Measurements from ENCODE around the gene KRT78. TPM values are rescaled to one million over a fixed set of nuclear protein-coding genes. Genes with fewer than 3 reads are reported as not detected.

Gene KRT78
- total and polyA plus RNA-seq, 5 donors from 2014 or later, result not detected

DNA sequence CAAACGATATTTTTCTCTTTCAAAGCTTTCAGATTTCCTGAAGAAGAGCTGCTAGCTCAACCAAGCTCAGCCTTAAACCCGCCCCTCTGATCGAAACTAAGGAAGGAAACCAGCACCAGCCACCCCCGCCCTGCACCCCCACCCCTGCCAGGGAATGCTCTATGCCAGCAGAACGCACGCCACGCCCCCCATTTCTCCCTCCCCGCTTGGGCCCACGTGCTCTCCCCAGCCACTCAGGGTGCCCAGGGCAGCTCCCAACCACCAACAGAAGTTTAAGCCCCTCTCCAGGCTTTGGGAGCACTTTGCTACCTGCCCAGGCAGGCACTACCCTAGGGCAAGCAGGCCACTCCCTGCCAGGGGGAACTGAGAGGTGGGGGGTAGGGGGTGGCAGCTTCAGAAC is 18.8 kb upstream of the KRT78 start:
- no peaks in the 10 kb centered on the region for H3K4me1 ChIP-seq (ENCODE audit: control insufficient read depth, insufficient read depth, low read length, poor library complexity, severe bottlenecking)
- H3K4me3 ChIP-seq (ENCODE audit: low read depth, low read length), result no peak overlapping the region
- H3K9me3 Mint-ChIP-seq, result no peaks in the 10 kb centered on the region
- H3K36me3 ChIP-seq (ENCODE audit: control insufficient read depth, insufficient read depth, low read length), result no peaks in the 10 kb centered on the region
- peak overlapping the region in 2 of 3 donors; percentile 62 to 75 for H3K27ac Mint-ChIP-seq
- DNase-seq (no peak), ATAC-seq (ENCODE audit: low read depth in 2 of 2) (no peak)
- no peaks in the 10 kb centered on the region for H3K9me3 ChIP-seq (ENCODE audit: control insufficient read depth in 2 of 2, low read length in 2 of 2)
- no peaks in the 10 kb centered on the region for H3K36me3 Mint-ChIP-seq
- no peaks in the 10 kb centered on the region for H3K27me3 ChIP-seq (ENCODE audit: control insufficient read depth, insufficient read depth, low read length)
- H3K27ac ChIP-seq (ENCODE audit: insufficient read depth, low read length, poor library complexity, severe bottlenecking), result no peak overlapping the region
- H3K4me3 Mint-ChIP-seq, result no peak overlapping the region
- H3K27me3 Mint-ChIP-seq, result peaks cover 7% of the 10 kb centered on the region
- H3K4me1 Mint-ChIP-seq, result peaks cover 0 to 16% (median 4%) of the 10 kb centered on the region in 4 donors

DNA sequence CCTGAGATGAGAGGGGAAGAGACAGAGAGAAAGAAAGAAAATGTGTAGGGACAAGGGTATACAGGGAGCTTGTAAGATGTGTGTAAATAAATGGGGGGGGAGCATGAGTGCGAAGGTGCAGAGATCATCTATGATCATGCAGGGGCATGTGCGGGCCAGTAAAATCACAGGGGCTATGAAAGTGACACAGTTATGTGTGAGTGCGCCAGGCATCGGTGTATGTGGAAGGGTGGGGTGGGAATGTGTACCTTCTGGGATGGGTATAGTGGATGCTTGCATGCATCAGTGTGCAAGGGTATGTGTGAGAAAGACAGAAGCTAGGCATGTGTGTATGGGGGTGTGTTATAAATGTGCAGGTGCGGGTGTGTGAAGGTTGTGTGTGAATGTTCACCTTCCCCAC is 18.4 kb upstream of the KRT78 start:
- Mint-ChIP-seq H3K4me3 (no peak overlapping the region), H3K36me3 (no peaks in the 10 kb centered on the region), H3K27ac (peak overlapping the region in 2 of 3 donors; percentile 62 to 75), H3K27me3 (peaks cover 7% of the 10 kb centered on the region), H3K4me1 (peaks cover 0 to 16% (median 4%) of the 10 kb centered on the region in 4 donors), H3K9me3 (no peaks in the 10 kb centered on the region)
- Histone ChIP-seq H3K27ac (ENCODE audit: insufficient read depth, low read length, poor library complexity, severe bottlenecking) (no peak overlapping the region), H3K4me3 (ENCODE audit: low read depth, low read length) (no peak overlapping the region), H3K4me1 (ENCODE audit: control insufficient read depth, insufficient read depth, low read length, poor library complexity, severe bottlenecking) (no peaks in the 10 kb centered on the region), H3K27me3 (ENCODE audit: control insufficient read depth, insufficient read depth, low read length) (no peaks in the 10 kb centered on the region), H3K9me3 (ENCODE audit: control insufficient read depth in 2 of 2, low read length in 2 of 2) (no peaks in the 10 kb centered on the region), H3K36me3 (ENCODE audit: control insufficient read depth, insufficient read depth, low read length) (no peaks in the 10 kb centered on the region)
- no peak for ATAC-seq (ENCODE audit: low read depth in 2 of 2)
- no peak for DNase-seq

DNA sequence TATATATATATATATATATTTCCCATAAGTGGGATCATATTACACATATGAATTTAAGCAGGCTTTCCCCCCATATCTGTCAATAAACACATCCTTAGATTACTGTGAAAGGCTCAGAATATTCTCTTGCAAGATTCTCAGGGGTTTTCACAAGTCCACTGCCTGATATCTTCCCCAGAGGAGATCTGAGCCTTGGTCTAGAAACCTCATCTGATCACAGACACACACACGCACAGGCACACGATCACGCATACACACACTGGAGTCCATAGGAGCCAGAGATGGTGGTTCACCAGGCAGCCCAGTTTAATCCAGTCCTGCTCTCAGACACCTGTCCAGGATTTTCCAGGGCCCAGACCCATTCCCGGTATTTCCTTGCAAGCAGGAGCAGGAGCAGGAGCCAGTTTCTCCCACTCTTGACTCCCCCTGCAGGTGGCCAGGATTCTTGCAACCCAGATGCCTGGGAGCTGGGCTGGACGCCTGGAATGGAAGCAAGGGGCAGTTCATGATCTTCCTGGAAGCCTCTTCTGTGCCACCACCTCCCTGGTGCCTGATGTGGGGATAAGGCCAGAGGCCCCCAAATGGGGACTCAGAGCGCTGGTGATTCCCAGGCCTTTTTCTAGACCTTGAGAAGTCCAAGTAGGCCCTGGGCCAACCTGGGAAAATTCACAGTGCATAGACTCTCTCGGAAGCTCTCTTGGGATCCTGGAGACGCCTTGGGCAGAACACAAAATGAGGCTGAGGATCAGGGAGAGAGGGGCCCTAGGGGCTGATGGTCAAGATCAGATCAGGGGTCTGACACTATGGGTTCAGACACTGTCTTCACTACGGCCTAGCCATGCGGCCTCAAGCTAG is 16.5 kb upstream of the KRT78 start:
- peaks cover 0 to 12% (median 7%) of the 10 kb centered on the region in 4 donors for H3K4me1 Mint-ChIP-seq
- no peak overlapping the region for H3K4me3 Mint-ChIP-seq
- H3K27me3 Mint-ChIP-seq, result peaks cover 11% of the 10 kb centered on the region
- H3K27me3 ChIP-seq (ENCODE audit: control insufficient read depth, insufficient read depth, low read length), result no peaks in the 10 kb centered on the region
- H3K9me3 Mint-ChIP-seq, result peaks cover 0 to 2% (median 0%) of the 10 kb centered on the region in 7 donors
- H3K27ac ChIP-seq (ENCODE audit: insufficient read depth, low read length, poor library complexity, severe bottlenecking), result no peak overlapping the region
- no peak for ATAC-seq (ENCODE audit: low read depth in 2 of 2)
- H3K4me1 ChIP-seq (ENCODE audit: control insufficient read depth, insufficient read depth, low read length, poor library complexity, severe bottlenecking), result no peaks in the 10 kb centered on the region
- H3K36me3 Mint-ChIP-seq, result no peaks in the 10 kb centered on the region
- H3K36me3 ChIP-seq (ENCODE audit: control insufficient read depth, insufficient read depth, low read length), result no peaks in the 10 kb centered on the region
- H3K4me3 ChIP-seq (ENCODE audit: low read depth, low read length), result no peak overlapping the region
- DNase-seq, result peak in 1 of 3 donors; percentile 21
- no peak overlapping the region for H3K27ac Mint-ChIP-seq
- no peaks in the 10 kb centered on the region for H3K9me3 ChIP-seq (ENCODE audit: control insufficient read depth in 2 of 2, low read length in 2 of 2)

DNA sequence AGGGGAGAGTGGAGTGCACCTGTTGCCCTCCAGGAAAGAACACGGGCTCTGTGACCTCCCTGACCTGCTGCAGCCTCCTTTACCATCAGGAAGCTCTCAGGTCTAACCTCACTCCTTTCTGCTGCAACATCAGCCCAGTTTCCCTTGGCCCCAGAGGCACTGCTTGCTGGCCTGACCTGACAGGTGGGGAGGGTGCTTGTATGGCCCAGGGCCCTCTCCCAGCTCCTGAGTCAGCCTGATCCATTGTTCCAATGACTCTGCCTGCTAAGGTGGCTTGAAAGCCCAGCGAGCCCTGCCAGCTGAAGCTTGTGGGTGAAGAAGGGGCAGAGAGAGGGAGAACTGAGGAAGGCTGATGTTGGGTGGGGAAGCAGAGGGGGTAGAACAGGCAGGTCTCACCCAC is 13.2 kb upstream of the KRT78 start:
- Mint-ChIP-seq H3K9me3 (peaks cover 0 to 2% (median 0%) of the 10 kb centered on the region in 7 donors), H3K4me3 (no peak overlapping the region), H3K27me3 (peaks cover 4% of the 10 kb centered on the region), H3K27ac (no peak overlapping the region), H3K36me3 (no peaks in the 10 kb centered on the region), H3K4me1 (peaks cover 0 to 11% (median under 1%) of the 10 kb centered on the region in 4 donors)
- H3K27me3 ChIP-seq (ENCODE audit: control insufficient read depth, insufficient read depth, low read length), result no peaks in the 10 kb centered on the region
- DNase-seq (no peak), ATAC-seq (ENCODE audit: low read depth in 2 of 2) (no peak)
- no peaks in the 10 kb centered on the region for H3K36me3 ChIP-seq (ENCODE audit: control insufficient read depth, insufficient read depth, low read length)
- H3K4me1 ChIP-seq (ENCODE audit: control insufficient read depth, insufficient read depth, low read length, poor library complexity, severe bottlenecking), result no peaks in the 10 kb centered on the region
- no peak overlapping the region for H3K4me3 ChIP-seq (ENCODE audit: low read depth, low read length)
- no peak overlapping the region for H3K27ac ChIP-seq (ENCODE audit: insufficient read depth, low read length, poor library complexity, severe bottlenecking)
- no peaks in the 10 kb centered on the region for H3K9me3 ChIP-seq (ENCODE audit: control insufficient read depth in 2 of 2, low read length in 2 of 2)

DNA sequence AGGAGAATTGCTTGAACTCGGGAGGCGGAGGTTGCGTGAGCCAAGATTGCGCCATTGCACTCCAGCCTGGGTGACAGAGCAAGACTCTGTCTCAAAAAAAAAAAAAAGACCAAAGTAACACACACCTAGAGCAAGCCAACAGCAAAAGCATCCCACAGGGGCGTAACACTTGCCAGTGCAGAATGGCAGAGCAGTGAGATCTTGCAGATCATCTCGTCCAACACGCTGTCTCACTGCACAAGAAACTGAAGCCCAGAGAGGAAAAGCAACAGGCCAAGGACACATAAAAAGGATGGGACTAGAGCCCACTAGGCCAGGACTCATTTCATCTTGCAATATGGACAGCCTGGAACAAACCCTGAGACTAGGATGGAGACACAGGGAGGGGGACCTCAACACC is 12.7 kb upstream of the KRT78 start:
- Mint-ChIP-seq H3K4me3 (no peak overlapping the region), H3K9me3 (peaks cover 0 to 2% (median 0%) of the 10 kb centered on the region in 7 donors), H3K36me3 (no peaks in the 10 kb centered on the region), H3K27ac (peak overlapping the region in 1 of 3 donors; percentile 63), H3K4me1 (peaks cover 0 to 11% (median 0%) of the 10 kb centered on the region in 4 donors), H3K27me3 (peaks cover 7% of the 10 kb centered on the region)
- no peak overlapping the region for H3K27ac ChIP-seq (ENCODE audit: insufficient read depth, low read length, poor library complexity, severe bottlenecking)
- no peaks in the 10 kb centered on the region for H3K4me1 ChIP-seq (ENCODE audit: control insufficient read depth, insufficient read depth, low read length, poor library complexity, severe bottlenecking)
- H3K9me3 ChIP-seq (ENCODE audit: control insufficient read depth in 2 of 2, low read length in 2 of 2), result no peaks in the 10 kb centered on the region
- no peaks in the 10 kb centered on the region for H3K27me3 ChIP-seq (ENCODE audit: control insufficient read depth, insufficient read depth, low read length)
- no peaks in the 10 kb centered on the region for H3K36me3 ChIP-seq (ENCODE audit: control insufficient read depth, insufficient read depth, low read length)
- H3K4me3 ChIP-seq (ENCODE audit: low read depth, low read length), result no peak overlapping the region
- ATAC-seq (ENCODE audit: low read depth in 2 of 2), result no peak
- DNase-seq, result no peak

DNA sequence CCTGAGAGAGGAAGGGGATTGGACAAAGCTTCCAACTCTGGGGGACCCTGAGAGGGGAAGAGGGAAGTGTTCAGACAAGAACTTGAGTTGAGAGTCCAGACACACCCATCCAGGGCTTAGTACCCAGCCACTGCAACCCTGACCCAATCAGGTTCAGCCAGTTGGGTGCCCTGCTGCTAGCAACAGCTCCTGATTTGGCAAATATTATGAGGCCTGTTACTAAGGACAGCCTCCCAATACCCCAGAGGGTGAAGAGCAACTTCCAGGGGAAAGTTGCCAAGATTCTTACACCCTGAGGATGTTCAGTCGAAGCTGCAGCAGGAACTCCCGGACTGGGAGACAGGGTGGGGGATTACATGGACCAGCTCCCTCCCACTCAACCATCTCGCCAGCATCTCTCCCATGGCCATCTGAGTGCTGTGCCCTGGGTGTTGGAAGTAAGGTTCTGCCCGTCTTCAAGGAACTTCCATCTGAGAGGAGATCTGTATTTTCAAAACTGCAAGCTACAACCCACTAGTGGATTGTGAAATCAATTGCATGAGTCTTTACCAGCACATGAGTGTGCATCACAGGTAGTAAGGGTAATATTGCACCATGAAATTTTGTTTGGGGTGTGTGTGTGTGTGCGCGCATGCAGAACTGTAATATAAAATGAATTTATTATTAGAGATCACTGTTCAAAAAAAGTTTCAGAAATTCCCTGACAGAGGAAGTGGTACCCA is 11.5 kb upstream of the KRT78 start:
- peaks cover 0 to 10% (median 0%) of the 10 kb centered on the region in 4 donors for H3K4me1 Mint-ChIP-seq
- no peak overlapping the region for H3K27ac ChIP-seq (ENCODE audit: insufficient read depth, low read length, poor library complexity, severe bottlenecking)
- no peaks in the 10 kb centered on the region for H3K36me3 ChIP-seq (ENCODE audit: control insufficient read depth, insufficient read depth, low read length)
- H3K27me3 Mint-ChIP-seq, result peaks cover 7% of the 10 kb centered on the region
- H3K4me3 ChIP-seq (ENCODE audit: low read depth, low read length), result no peak overlapping the region
- peaks cover 0 to 2% (median 0%) of the 10 kb centered on the region in 7 donors for H3K9me3 Mint-ChIP-seq
- H3K27me3 ChIP-seq (ENCODE audit: control insufficient read depth, insufficient read depth, low read length), result no peaks in the 10 kb centered on the region
- H3K9me3 ChIP-seq (ENCODE audit: control insufficient read depth in 2 of 2, low read length in 2 of 2), result no peaks in the 10 kb centered on the region
- no peaks in the 10 kb centered on the region for H3K36me3 Mint-ChIP-seq
- H3K4me1 ChIP-seq (ENCODE audit: control insufficient read depth, insufficient read depth, low read length, poor library complexity, severe bottlenecking), result no peaks in the 10 kb centered on the region
- ATAC-seq (ENCODE audit: low read depth in 2 of 2) (no peak), DNase-seq (no peak)
- no peak overlapping the region for H3K4me3 Mint-ChIP-seq
- H3K27ac Mint-ChIP-seq, result no peak overlapping the region

DNA sequence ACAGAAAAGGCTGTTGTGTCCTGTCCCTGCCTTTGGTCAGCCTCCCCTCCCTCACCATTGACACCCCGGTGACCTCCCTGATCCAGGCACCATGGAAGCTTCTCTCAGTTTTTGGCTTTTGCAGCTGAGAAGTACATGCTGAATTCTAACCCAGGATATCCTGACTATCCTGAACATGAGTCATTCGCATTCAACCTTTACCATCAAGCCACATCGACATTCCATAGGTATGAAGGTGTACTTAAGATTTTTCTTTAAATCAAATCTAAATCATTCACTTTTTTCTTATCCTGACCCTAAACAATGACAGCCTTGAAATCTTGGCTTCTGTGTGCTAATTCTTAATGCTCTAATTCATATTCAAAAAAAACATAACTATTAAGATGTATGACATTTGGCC is 8.7 kb upstream of the KRT78 start:
- Histone ChIP-seq H3K4me1 (ENCODE audit: control insufficient read depth, insufficient read depth, low read length, poor library complexity, severe bottlenecking) (no peaks in the 10 kb centered on the region), H3K9me3 (ENCODE audit: control insufficient read depth in 2 of 2, low read length in 2 of 2) (no peaks in the 10 kb centered on the region), H3K27ac (ENCODE audit: insufficient read depth, low read length, poor library complexity, severe bottlenecking) (no peak overlapping the region), H3K27me3 (ENCODE audit: control insufficient read depth, insufficient read depth, low read length) (peaks cover 2% of the 10 kb centered on the region), H3K36me3 (ENCODE audit: control insufficient read depth, insufficient read depth, low read length) (no peaks in the 10 kb centered on the region), H3K4me3 (ENCODE audit: low read depth, low read length) (no peak overlapping the region)
- peaks cover 0 to 2% (median 0%) of the 10 kb centered on the region in 7 donors for H3K9me3 Mint-ChIP-seq
- H3K4me3 Mint-ChIP-seq, result no peak overlapping the region
- H3K4me1 Mint-ChIP-seq, result peaks cover 0 to 5% (median 0%) of the 10 kb centered on the region in 4 donors
- peaks cover 18% of the 10 kb centered on the region for H3K27me3 Mint-ChIP-seq
- ATAC-seq (ENCODE audit: low read depth in 2 of 2) (no peak), DNase-seq (no peak)
- H3K36me3 Mint-ChIP-seq, result no peaks in the 10 kb centered on the region
- H3K27ac Mint-ChIP-seq, result no peak overlapping the region

Data from CD4-positive, CD25-positive, alpha-beta regulatory T cell (primary cell).